ENCODE data around the gene ABCA13. TPM values are rescaled to one million over a fixed set of nuclear protein-coding genes. Genes with fewer than 3 reads are reported as not detected.
A peak's percentile ranks its signal among the peaks of the same experiment; 100 is the strongest.

ABCA13 gene
- total RNA-seq, 1 donor from 2014 or later: not detected

DNA sequence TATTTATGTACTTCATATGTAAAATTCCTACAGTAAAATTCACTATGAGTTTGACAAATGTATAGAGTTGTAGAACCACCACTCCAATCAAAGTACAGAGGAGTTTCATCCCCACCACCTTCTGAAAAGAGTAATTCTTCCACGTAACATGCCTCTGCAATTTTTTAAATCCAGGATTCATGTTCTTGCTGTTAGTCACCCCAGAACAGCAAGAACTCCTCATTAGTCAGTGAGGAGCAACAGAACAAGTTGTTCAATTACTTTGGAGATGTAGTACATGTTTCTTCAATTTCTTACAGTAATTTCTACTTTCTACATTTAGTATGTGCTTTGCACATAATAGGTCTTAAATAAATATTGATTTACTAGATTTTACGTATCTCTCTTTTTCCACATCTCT, 248.1 kb downstream of the ABCA13 start:
- Histone ChIP-seq H4K20me1 (ENCODE audit: low read depth) (no peaks in the 10 kb centered on the region), H3K4me2 (no peak overlapping the region), H3K36me3 (no peaks in the 10 kb centered on the region), H3K4me1 (no peaks in the 10 kb centered on the region), H3K27me3 (no peaks in the 10 kb centered on the region), H3K9me3 (ENCODE audit: low read depth) (no peaks in the 10 kb centered on the region), H3F3A (ENCODE audit: low read depth) (no peaks in the 10 kb centered on the region), H3K9ac (no peak overlapping the region), H3K27ac (no peak overlapping the region), H2AFZ (replicated peaks) (no peak overlapping the region), H3K4me3 (no peak overlapping the region), H3K79me2 (ENCODE audit: low read depth) (no peaks in the 10 kb centered on the region)
- H3K27ac Mint-ChIP-seq: no peak overlapping the region
- TF ChIP-seq EZH2phosphoT487 (IDR thresholded peaks at IDR 0.05) (no peak), EZH2 (IDR thresholded peaks at IDR 0.05) (no peak)
- TF ChIP-seq, protein P1, sequence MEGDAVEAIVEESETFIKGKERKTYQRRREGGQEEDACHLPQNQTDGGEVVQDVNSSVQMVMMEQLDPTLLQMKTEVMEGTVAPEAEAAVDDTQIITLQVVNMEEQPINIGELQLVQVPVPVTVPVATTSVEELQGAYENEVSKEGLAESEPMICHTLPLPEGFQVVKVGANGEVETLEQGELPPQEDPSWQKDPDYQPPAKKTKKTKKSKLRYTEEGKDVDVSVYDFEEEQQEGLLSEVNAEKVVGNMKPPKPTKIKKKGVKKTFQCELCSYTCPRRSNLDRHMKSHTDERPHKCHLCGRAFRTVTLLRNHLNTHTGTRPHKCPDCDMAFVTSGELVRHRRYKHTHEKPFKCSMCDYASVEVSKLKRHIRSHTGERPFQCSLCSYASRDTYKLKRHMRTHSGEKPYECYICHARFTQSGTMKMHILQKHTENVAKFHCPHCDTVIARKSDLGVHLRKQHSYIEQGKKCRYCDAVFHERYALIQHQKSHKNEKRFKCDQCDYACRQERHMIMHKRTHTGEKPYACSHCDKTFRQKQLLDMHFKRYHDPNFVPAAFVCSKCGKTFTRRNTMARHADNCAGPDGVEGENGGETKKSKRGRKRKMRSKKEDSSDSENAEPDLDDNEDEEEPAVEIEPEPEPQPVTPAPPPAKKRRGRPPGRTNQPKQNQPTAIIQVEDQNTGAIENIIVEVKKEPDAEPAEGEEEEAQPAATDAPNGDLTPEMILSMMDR (IDR thresholded peaks at IDR 0.05): no peak
- DNase-seq (ENCODE audit: low spot score): no peak
- no peaks in the 10 kb centered on the region for H3K4me1 Mint-ChIP-seq
- H3K36me3 Mint-ChIP-seq: no peaks in the 10 kb centered on the region
- H3K9me3 Mint-ChIP-seq: no peaks in the 10 kb centered on the region
- H3K27me3 Mint-ChIP-seq (ENCODE audit: insufficient read depth, low read depth): peaks cover 2% of the 10 kb centered on the region
- H3K4me3 Mint-ChIP-seq: no peak overlapping the region

DNA sequence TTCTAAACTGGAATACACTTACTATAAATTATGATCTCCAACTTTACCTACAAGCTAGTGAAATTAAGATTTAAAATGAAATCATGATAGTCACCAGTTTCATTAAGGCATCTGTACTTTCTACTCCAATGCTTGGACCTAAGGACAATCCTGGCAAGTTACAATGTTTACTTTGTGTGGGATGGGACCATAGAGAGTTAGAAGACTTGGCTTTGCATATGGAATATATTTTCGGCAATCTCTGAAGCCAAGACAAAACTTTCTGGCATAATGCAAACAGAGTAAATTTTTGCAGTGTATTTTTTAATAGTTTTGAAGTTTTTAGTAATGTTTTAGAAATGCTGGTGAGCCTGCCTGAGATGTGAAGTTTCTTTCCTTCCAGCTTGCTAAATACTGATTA, 248.9 kb downstream of the ABCA13 start:
- Histone ChIP-seq H3K4me2 (no peak overlapping the region), H3K9ac (no peak overlapping the region), H3K9me3 (ENCODE audit: low read depth) (no peaks in the 10 kb centered on the region), H3K27ac (no peak overlapping the region), H3K36me3 (no peaks in the 10 kb centered on the region), H3K4me1 (no peaks in the 10 kb centered on the region), H3F3A (ENCODE audit: low read depth) (no peaks in the 10 kb centered on the region), H2AFZ (replicated peaks) (no peak overlapping the region), H3K4me3 (no peak overlapping the region), H3K79me2 (ENCODE audit: low read depth) (no peaks in the 10 kb centered on the region), H4K20me1 (ENCODE audit: low read depth) (no peaks in the 10 kb centered on the region), H3K27me3 (no peaks in the 10 kb centered on the region)
- no peaks in the 10 kb centered on the region for H3K4me1 Mint-ChIP-seq
- no peak for DNase-seq (ENCODE audit: low spot score)
- H3K27me3 Mint-ChIP-seq (ENCODE audit: insufficient read depth, low read depth): peaks cover 2% of the 10 kb centered on the region
- no peaks in the 10 kb centered on the region for H3K36me3 Mint-ChIP-seq
- TF ChIP-seq, protein P1 (IDR thresholded peaks at IDR 0.05): no peak
- TF ChIP-seq EZH2 (IDR thresholded peaks at IDR 0.05) (no peak), EZH2phosphoT487 (IDR thresholded peaks at IDR 0.05) (no peak)
- H3K4me3 Mint-ChIP-seq: no peak overlapping the region
- H3K9me3 Mint-ChIP-seq: no peaks in the 10 kb centered on the region
- H3K27ac Mint-ChIP-seq: no peak overlapping the region

DNA sequence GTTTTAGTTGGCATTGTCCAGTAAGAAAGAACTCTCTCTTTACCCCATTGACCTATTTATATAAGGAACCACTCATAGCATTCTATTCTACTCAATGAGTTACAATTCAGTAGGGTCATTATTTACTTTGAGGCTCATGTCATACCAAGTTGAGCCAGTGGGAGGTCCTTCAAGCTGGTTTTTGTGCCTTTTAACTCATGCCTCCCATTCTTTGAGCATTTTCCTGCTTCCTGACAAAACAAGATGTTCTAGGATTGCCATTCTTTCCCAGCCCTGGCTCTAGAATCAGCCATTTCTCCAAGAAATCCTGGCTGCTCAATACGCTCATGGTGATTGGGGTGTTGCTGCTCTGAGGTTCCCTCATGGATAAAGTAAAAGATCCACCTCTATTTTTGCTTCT, 250.1 kb downstream of the ABCA13 start:
- peak; percentile 7 for DNase-seq (ENCODE audit: low spot score)
- Histone ChIP-seq H4K20me1 (ENCODE audit: low read depth) (no peaks in the 10 kb centered on the region), H3K9me3 (ENCODE audit: low read depth) (no peaks in the 10 kb centered on the region), H3K9ac (no peak overlapping the region), H3K27me3 (no peaks in the 10 kb centered on the region), H3F3A (ENCODE audit: low read depth) (no peaks in the 10 kb centered on the region), H3K36me3 (no peaks in the 10 kb centered on the region), H3K4me1 (no peaks in the 10 kb centered on the region), H3K27ac (no peak overlapping the region), H3K4me3 (no peak overlapping the region), H3K79me2 (ENCODE audit: low read depth) (no peaks in the 10 kb centered on the region), H3K4me2 (no peak overlapping the region), H2AFZ (replicated peaks) (no peak overlapping the region)
- TF ChIP-seq, protein P1 (IDR thresholded peaks at IDR 0.05): no peak
- TF ChIP-seq EZH2phosphoT487 (IDR thresholded peaks at IDR 0.05): no peak
- no peak for TF ChIP-seq EZH2 (IDR thresholded peaks at IDR 0.05)
- Mint-ChIP-seq H3K36me3 (no peaks in the 10 kb centered on the region), H3K9me3 (no peaks in the 10 kb centered on the region), H3K27me3 (ENCODE audit: insufficient read depth, low read depth) (peaks cover 2% of the 10 kb centered on the region), H3K4me3 (no peak overlapping the region), H3K27ac (no peak overlapping the region), H3K4me1 (no peaks in the 10 kb centered on the region)

Data from neural progenitor cell (in vitro differentiated cells).